Activated naive CD4-positive, alpha-beta T cell treated with anti-CD3 and anti-CD28 coated beads, Interleukin-2, amount 50 U/mL, for 16 hours (primary cell): ENCODE results near the gene CNIH2.
"Not testable (repeated sequence)": the region's sequence is repeated elsewhere in the genome, so short reads cannot be mapped to it uniquely, and the experiment has no call there.

Source experiments
- DNase-seq: peaks from one replicate; pipeline ENCODE4 v3.0.0-alpha.2; 2020

The CNIH2 gene

DNA sequence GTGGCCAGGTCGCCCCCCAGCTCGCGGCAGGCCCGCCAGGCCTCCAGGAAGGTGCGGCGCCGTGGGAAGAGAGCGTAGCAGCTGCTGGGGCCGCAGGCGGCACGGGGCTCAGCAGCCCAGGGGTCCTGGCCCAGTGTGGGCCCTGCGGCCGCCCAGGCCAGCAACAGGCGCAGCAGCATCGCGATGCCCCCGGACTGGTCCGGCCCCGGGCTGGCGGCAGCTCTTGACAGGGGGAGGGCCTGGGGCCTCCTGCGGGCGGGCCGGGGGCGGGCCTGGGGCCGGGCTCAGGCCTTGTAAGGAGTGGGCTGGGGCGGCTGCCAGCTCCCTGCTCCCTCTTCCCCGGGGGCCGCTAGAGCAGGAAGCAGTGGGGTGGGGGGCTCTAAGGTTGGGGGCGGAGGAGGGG lies 38.9 kb downstream of the CNIH2 start, which contains the start of gene CD248:
Gene CD248 (minus strand): TSS at position 196 of the 403 bp plus-strand sequence. CDS start 17 bp downstream, at position 179.
- no peak for DNase-seq

DNA sequence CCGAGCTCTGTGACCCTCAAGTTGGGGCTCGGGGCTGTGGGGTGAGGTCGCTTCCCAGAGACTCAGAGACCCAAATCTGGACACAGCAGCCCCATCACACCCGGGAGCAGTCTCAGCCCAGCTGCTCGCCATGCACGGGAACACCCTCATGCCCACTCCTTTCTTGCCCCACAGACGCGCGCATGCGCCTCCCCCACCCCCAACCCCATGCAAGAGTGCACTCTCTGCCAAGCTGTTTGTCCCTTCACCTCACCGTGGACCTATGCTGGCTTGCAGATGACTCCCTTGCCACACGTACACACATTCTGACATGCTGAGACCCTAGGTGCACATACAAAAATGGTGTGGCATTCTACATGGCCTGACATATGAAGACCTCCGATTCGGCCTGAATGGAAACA lies 39.3 kb downstream of the CNIH2 start:
- DNase-seq, result peak; percentile 53

DNA sequence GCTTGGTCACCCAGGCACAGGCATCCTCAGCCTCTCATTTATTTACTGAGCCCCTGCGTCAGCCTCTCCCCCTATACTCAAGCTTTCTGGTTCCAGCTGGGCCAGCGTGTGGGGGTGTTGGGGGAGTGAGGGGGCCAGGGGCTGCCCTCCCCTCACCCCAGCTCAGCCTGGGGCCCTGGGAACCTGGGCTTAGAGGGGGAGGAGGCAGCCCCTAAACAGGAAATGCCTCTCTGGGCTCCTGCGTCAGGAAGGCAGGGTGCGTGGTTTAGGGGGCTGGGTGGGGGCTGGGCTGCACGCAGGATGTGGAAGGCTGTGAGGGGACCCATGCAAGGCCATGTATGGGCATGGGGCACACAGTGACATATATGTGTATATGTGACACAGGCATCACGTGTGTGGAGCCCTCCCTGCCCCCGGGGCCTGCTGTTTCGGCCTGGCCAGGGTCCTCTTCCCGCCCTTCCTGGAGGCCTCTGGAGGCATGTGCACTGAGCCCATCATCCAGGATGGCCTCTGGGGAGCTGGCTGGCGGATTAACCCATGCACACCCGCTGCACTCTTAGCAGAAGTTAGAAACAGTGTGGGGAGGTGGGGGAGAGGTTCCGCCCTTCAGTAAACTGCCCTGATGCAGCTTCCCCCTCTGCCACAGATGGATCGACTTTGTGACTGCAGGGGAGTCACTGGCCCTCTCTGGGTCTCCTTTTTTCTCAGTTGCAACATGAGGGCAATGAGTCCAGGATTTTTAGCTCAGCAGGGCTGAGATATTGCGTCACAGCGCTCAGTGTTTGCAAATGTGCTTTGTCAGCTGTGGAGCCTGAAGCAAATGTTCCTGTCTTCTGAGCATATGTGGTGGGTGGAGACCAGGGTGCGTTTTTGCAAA lies 40.0 kb downstream of the CNIH2 start:
- no peak for DNase-seq

DNA sequence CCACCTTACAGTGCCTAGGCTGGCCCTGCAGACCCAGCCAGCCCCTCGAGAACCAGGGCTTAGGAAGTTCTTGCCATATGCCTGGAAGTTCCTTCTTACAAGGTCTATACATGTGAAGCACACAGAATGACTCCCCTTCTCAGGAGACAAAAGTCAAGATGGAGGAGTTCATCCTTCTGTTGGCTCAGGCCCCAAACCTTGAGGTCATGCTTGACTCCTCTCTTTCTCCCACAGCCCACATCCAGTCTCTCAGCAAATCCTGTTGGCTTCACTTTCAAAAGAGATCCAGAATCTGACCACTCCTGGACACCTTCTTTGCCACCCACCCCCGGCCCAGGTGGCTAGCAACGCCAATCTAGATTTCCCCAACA lies 40.6 kb downstream of the CNIH2 start:
- DNase-seq, result no peak

DNA sequence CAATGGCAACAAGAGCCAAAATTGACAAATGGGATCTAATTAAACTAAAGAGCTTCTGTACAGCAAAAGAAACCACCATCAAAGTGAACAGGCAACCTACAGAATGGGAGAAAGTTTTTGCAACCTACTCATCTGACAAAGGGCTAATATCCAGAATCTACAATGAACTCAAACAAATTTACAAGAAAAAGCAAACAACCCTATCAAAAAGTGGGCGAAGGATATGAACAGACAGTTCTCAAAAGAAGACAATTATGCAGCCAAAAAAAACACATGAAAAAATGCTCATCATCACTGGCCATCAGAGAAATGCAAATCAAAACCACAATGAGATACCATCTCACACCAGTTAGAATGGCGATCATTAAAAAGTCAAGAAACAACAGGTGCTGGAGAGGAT lies 42.3 kb downstream of the CNIH2 start:
- not testable (repeated sequence) for DNase-seq

DNA sequence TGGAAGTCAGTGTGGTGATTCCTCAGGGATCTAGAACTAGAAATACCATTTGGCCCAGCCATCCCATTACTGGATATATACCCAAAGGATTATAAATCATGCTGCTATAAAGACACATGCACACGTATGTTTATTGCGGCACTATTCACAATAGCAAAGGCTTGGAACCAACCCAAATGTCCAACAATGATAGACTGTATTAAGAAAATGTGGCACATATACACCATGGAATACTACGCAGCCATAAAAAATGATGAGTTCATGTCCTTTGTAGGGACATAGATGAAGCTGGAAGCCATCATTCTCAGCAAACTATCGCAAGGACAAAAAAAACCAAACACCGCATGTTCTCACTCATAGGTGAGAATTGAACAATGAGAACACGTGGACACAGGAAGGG lies 42.8 kb downstream of the CNIH2 start:
- DNase-seq, result not testable (repeated sequence)

DNA sequence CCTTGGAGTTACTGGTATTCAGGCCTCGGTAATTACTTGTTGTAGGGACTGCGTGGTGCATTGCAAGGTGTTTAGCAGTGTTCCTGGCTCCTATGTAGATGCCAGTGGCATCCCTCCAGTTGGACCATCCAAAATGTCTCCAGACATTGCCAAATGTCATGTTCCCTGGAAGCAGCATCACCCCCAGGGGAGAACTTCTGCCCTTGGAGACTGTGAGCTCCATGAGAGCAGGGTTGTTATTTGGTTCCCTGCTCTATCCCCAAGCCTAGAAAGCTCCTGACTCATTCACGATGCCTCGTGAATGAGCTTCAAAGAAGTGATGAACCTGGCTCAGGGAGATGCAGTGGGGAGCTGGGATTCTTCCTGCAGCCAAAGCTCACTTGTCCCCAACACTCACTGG lies 43.6 kb downstream of the CNIH2 start:
- no peak for DNase-seq

DNA sequence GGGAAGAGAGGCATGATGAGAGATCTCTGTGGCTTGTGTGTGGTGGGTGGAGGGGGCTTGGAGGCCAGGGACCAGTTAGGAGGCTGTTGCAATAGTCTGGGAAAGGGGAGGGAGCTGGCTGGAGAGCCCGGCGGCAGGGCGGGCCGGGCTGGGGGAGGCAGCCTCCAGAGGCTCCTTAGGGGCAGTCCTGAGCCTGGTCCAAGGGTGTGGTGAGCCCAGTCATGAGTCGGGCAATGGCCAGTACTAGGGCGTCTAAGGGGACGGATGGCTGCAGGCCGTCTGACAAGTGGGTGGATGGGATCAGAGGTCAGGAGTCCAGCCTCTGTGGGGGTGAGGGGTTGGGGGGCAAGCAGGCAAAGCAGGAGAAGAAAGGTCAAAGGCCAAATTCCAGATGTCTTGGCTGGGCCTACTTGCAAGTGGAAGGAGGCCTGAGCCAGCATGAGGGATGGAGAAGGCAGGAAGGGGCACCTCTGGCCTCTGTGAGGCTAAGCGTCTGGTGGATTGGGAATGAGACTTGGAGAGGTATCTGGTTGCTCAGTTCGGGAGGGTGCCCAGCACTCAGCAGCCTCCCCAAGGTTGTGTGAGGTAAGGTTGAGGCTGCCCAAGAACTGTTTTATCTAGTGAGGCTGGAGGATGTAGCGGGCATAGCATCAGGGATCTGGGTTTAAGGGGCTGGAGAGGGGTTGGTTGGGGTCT lies 44.9 kb downstream of the CNIH2 start:
- DNase-seq, result no peak

DNA sequence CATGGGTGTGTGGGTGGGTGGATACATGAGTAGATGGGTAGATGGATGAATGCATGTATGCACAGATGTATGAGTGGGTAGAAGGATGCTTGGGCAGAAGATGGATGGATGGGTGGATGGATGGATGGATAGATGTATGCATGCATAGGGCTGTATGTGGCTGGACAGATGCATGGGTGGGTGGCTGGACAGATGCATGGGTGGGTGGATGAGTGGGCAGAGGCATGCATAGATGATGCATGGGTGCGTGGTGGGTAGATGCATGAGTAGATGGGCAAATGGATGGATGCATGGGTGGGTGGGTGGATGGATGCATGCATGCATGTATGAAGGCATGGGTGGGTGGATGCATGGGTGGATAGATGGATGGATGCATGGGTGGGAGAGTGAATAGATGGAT lies 45.7 kb downstream of the CNIH2 start:
- DNase-seq, result no peak

DNA sequence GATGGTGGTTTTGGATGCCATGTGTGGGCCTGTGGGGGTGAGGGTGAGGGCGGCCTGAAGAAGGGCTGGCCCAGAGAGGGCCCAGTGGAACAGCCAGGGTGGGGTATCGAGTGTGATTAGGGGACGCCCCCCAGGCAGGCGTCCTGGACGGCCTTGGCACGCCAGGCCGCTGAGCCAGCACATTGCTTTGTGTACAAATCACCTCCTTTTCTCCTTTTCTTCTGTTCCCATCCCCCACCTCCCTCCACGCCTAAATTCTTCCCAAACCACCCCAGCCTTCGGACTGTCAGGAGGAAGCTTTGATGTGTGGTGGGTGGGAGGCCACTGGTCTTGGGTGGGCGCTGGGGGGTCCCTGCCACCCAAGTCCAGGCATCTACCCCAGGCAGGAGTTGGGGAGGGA lies 46.7 kb downstream of the CNIH2 start:
- DNase-seq, result no peak

DNA sequence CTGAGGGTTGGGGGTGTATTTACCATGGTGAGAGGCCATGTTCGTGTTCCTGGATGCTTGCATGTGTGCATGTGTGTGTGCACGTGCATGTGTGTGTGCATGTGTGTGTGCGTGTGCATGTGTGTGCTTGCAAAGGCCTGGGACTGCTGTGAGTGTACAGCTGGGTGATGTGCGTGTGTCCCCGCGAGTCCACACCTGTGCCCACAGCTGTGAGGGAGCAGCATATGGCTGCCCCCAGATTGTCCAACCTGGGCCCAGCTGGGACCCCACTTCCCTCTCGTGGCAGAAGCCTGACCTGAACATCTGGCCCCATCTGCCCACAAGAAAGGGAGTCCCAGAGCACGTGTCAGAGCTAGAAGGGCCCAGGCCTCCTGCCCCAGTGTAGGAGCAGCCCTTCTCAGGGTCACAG lies 47.3 kb downstream of the CNIH2 start:
- no peak for DNase-seq

DNA sequence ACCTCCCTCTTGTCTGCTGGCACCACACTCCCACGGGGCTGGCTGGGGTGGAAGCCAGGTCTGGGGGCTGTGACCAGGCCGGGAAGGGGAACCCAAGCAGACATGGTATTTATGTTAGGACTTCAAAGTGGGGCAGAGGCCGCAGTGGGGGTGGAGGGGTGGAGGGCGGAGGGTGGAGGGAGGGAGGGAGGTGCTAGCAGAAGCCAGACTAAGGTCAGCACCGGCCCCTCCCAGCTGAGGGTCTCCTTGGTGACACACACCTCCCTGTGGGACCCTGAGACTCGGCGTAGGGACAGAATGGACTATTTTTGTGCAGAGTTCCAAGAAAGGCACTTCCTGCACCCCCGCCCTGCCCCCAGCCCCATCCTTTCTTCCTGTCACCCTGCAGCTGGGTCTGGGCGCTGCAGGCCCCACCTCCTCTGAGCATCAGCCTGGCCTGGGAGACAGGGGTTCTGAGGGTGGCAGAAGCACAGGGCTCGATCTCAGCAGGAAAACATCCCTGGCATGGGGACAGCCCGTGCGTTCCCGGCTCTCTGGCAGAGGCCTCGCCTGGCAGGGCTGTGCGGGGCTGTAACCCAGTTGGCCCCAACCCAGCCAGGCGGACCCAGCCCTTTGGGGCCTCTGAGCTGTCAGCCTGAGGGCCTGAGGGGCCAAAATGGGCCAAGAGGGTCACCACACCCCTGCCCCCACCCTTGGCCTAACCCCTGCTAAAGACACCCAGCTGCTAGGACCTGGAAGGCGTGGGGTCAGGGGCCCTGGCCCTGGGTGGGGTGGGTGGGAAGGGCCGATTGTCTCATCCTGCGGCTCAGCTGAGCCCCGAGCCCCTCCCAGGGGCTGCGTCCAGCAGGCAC lies 48.5 kb downstream of the CNIH2 start:
- DNase-seq, result peak; percentile 45

DNA sequence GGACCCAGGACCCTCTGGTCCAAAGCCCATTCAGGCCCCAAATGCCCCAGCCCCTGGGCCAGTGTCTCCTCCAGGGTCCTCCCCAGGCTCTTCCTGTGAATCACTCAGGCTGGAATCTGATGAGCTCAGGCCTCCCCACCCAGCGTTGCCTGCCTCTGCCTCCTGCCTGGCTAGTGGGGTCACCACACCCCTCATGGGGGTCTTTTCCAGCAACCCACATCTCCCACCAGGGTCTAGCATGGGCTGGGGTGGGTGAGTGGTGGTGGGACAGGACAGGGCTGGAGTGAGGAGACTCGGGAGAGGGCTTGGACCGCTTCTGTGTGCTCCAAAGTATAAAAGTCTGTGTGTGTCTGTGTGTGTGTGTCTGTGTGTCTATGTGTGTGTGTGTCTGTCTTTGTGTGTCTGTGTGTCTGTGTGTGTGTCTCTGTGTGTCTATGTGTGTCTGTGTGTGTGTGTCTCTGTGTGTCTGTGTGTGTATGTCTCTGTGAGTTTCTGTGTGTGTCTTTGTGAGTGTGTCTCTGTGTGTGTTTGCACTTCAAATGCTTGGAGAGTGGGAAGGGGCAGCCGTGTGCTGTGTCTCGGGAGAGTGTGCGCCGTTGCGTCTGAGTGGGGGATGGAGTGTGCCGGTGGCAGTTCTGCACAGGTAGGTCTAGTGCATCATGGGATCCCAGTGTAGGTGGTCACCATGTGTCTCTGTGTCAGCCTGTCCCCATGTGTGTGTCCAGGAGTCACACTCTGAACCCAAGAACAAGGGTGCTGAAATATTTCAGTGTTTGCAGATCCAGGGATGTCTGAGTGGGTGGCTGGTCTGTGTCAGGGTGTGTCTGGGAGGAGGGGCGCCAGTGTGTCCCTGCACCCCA lies 49.4 kb downstream of the CNIH2 start:
- DNase-seq, result no peak

DNA sequence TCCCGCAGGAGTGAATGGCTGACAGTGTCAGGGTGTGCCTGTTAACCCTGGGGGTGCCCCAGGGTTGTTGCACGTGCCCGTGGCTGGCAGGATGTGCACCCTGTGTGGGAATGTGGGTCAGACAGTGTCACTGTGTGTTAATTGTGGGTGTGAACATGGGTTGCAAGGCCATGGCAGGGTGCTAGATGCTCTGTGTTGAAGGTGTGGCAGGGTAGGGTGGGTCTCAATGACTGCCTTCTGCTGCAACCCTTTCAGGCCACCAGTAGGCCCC lies 50.0 kb downstream of the CNIH2 start:
- no peak for DNase-seq

DNA sequence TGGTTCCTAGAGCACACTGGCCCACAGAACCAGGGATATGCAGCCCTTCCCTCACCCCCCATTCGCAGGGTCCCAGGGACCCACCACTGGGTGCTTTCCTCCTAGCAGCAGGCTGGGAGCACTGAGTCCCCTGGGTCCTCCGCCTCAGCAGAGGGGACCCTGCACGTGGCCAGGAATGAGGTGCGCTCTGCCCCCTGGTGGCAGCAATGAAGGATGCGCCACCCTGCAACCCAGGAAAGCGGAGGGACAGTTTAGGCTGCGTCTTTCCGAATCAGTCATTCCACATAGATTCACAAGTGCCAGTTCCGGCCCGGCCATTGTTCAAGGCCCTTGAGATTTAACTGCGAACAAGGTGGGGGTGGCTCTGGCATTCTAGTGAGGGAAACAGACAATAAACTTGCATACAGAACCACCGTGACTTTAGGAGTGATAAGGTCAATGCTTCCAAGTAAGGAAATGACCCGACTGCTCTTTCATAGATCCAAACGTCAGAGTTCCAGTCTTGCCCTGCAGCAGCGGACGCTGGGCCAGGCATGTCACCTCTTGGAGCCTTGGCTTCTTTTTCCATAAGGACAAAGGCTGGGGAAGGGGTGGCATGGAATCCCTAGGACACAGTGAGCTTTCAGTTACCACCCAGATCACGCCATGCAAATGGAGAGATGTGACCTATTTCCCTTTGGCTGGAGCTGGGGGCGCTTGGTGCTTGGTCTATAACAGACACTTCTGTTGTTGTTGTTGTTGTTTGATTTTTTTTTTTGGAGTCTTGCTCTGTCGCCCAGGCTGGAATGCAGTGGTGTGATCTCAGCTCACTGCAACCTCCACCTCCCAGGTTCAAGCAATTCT lies 50.5 kb downstream of the CNIH2 start:
- peak; percentile 81 for DNase-seq

DNA sequence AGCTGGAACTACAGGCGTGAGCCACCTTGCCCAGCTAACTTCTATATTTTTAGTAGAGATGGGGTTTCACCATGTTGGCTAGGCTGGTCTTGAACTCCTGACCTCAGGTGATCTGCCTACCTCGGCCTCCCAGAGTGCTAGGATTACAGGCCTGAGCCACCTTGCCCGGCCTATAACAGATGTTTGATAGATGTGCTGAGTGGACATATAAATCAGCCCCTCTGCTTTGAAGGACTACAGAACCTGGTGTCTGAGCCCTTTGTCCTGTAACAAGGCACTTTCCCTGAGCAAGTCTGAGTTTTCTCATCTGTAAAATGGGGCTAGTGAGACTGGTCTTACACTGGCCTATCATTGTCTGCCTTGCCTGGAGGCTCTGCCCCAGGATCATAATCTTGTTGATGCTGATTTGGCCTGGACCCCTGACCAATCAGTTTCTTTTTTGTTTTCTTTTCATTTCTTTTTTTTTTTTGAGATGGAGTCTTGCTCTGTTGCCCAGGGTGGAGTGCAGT lies 51.2 kb downstream of the CNIH2 start:
- no peak for DNase-seq

DNA sequence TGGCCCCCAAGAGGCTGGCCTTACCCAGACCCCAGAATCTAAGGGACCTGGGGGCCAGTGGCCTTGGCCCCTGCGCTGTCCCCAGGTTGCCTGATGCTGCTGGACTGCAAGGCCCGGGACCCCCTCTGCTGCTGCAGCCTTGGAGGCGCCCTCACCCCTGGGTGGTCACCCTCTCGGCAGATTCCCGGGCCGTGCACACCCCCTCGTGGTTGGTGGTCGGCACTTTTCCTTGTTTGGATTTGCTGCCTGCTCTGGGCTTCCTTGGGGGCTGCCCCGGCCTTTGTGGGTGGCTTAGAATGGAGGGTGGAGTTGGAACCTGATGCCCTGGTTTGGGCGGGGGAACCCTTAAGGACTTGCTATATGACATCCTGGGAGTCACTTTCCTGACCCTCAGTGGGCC lies 53.0 kb downstream of the CNIH2 start:
- no peak for DNase-seq

DNA sequence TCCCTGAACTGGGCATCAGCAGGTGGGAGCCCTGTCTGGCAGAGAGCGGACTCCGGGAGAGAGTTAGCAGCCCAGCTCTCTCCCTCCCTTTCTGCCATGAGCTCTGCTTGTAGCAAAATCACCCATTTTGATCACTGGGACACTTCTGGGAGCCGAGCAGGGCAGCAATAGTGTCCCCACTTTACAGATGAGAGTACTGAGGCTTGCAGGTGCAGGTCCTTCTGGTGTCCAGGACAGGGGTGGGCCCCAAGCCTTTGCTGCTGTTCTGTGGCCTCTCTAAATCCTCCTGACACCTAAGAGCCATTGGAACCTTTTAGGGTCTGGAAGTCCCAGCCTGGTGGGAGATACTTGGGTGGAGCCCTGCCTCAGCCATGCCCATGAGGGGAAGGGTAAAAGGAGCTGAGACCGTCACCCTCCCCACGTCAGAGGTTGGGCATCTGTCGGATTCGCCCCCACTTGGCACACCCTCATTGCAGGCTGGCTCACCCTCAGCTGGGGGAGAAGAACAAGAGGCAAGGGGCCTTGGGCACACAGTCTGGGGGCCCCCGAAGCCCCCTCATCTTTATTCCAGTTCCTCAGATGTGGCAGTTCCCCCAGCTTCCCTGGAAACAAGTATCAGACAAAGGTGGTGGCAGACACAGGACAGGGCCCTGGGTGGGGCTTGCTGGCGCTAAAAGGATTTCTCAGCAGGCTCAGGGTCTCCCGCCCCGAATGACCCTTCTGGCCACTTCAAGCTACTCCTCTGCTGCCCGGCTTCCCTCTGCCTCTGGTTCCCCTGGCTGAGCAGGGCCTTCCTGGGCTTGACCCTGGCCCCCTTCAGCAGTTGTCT lies 53.8 kb downstream of the CNIH2 start:
- no peak for DNase-seq

DNA sequence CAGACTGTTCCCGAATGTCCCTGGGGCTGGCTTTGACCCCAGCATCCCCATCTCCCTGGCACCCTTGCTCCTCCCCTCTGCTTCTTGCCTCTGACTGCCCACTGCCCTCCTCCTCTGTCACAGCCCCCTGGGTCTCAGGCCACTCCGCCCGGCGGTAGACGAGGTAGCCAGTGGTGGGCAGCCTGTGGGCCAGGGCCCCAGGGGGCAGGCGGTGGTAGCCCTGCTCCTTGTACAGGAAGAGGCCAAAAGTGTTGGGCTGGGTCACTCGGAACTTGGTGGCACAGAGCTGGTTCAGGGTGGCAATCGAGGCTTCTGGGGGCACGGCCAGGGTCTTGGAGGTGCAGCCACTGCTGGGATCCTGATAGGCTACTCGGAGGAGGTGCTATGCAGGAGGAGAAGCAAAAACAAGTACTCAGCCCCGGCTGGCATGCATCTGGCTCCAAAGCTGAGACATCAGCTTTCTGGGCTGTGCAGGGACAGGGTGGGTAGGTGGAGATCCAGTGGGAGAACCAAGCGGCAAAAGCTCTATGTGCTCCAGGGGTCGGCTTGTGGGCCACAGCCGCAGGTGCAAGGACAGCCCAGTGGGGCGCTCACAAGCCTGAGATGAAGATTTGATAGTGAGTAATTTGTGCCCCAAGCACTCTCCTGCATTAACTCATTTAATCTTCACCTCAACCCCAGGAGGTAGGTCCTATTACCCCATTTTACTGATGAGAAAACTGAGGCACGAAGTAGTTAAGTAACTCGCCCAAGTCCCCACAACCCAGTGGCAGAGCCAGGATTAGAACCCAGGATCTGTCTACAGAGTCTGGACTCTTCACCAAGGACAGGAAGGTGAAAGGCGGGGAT lies 54.6 kb downstream of the CNIH2 start:
- DNase-seq, result no peak
